GM12878 (cell line): Measurements from ENCODE around the gene DMRT1. TPM values are rescaled to one million over a fixed set of nuclear protein-coding genes. Genes with fewer than 3 reads are reported as not detected.
"Not testable (repeated sequence)": the region's sequence is repeated elsewhere in the genome, so short reads cannot be mapped to it uniquely, and the experiment has no call there.

Experiments used
- ATAC-seq: fragments of 200-7000 bp; cut with Tn5 transposase; 3 replicates; pipeline ENCODE4 v1.9.1; 2020; ENCODE audit warnings: mild to moderate bottlenecking, moderate library complexity
- BruUV-seq: library from RNA; stranded (reverse); fragments of 400-500 nt; replicated peaks from 2 replicates; lab custom pipeline; 2021; lab: Mats Ljungman, UMichigan
- CTCF ChIA-PET: fragments of 300-600 bp; sonication (Branson Sonifier 250); formaldehyde crosslinking; extraction: SDS; loops from one replicate; lab custom pipeline; 2021; ENCODE audit warnings: inconsistent platforms; lab: Yijun Ruan, JAX
- POLR2A ChIA-PET: fragments of 350-600 bp; formaldehyde crosslinking; extraction: SDS; loops from one replicate; lab custom pipeline; 2021; ENCODE audit warnings: inconsistent platforms; lab: Charles Lee
- RAD21 ChIA-PET: fragments of 300-600 bp; sonication (Branson Sonifier 250); formaldehyde crosslinking; loops from one replicate; lab custom pipeline; 2023; ENCODE audit warnings: antibody characterized with exemption; ENCODE audit not compliant: unreplicated experiment; lab: Charles Lee
- SMC1A ChIA-PET: fragments of 300-600 bp; sonication (Branson Sonifier 250); formaldehyde crosslinking; loops from one replicate; lab custom pipeline; 2023; ENCODE audit not compliant: unreplicated experiment, uncharacterized antibody; lab: Charles Lee
- DNase-seq: peaks from one replicate; pipeline ENCODE4 v3.0.0-alpha.2; 2011; ENCODE audit warnings: low read depth, low spot score
- FAIRE-seq: peaks from 3 replicates; lab custom pipeline; 2011; peaks lifted over from hg19 to GRCh38; lab: Jason Lieb, UNC
- H2AFZ ChIP-seq: 2 replicates; pipeline ENCODE4 v1.6.0; 2011; ENCODE audit warnings: low read depth, low read length, control low read depth; ENCODE audit not compliant: control insufficient read depth
- H3K27ac ChIP-seq: 2 replicates; pipeline ENCODE4 v1.5.1; 2011; ENCODE audit warnings: control low read depth; ENCODE audit not compliant: control insufficient read depth, insufficient read depth
- H3K27me3 ChIP-seq, 2 experiments: replicated peaks in 1 of 2; 2 replicates each; pipeline versions ENCODE4 v1.6.0 to v1.6.1; 2011; ENCODE audit warnings: low read length in 1 of 2; ENCODE audit not compliant: control insufficient read depth in 2 of 2, insufficient read depth in 2 of 2
- H3K36me3 ChIP-seq, 2 experiments: 2 replicates each; pipeline ENCODE4 v1.5.1; 2011; ENCODE audit warnings: low read length in 1 of 2; ENCODE audit not compliant: control insufficient read depth in 2 of 2, insufficient read depth in 2 of 2
- H3K4me1 ChIP-seq: 2 replicates; pipeline ENCODE4 v1.6.1; 2011; ENCODE audit warnings: mild to moderate bottlenecking, low read length, moderate library complexity, mixed read lengths; ENCODE audit not compliant: control insufficient read depth, insufficient read depth
- H3K4me2 ChIP-seq: 2 replicates; pipeline ENCODE4 v1.6.0; 2011; ENCODE audit warnings: control low read depth; ENCODE audit not compliant: control insufficient read depth, insufficient read depth
- H3K4me3 ChIP-seq: fragments of 200-600 bp; sonication (generic); 2 replicates; pipeline ENCODE4 v1.5.1; 2016
- H3K79me2 ChIP-seq: 2 replicates; pipeline ENCODE4 v1.6.0; 2011; ENCODE audit warnings: low read length; ENCODE audit not compliant: control insufficient read depth, insufficient read depth
- H3K9ac ChIP-seq: 2 replicates; pipeline ENCODE4 v1.8.0; 2011; ENCODE audit warnings: low read length, control low read depth, mixed read lengths; ENCODE audit not compliant: control insufficient read depth, insufficient read depth
- H3K9me3 ChIP-seq: replicated peaks from 3 replicates; pipeline ENCODE4 v1.5.1; 2011; ENCODE audit warnings: mild to moderate bottlenecking, low read length; ENCODE audit not compliant: control insufficient read depth, insufficient read depth
- H4K20me1 ChIP-seq: 2 replicates; pipeline ENCODE4 v1.6.0; 2011; ENCODE audit not compliant: control insufficient read depth, insufficient read depth
- EED ChIP-seq: sonication (generic); IDR thresholded peaks from 2 replicates; pipeline ENCODE4 v1.6.1; 2016; ENCODE audit warnings: antibody characterized with exemption, low read depth
- HSF1 ChIP-seq: fragments of 150-350 bp; IDR thresholded peaks from 2 replicates; pipeline ENCODE4 v1.6.1; 2014; ENCODE audit warnings: mild to moderate bottlenecking, low read depth, low read length
- NBN ChIP-seq: fragments of 450-650 bp; IDR thresholded peaks from 2 replicates; pipeline ENCODE4 v1.6.1; 2016
- NFYB ChIP-seq: IDR thresholded peaks from 2 replicates; pipeline ENCODE4 v1.6.1; 2011; ENCODE audit warnings: low read depth, mild to moderate bottlenecking, low read length, improper control_type of control experiment, moderate library complexity; ENCODE audit not compliant: insufficient read depth
- RUNX3 ChIP-seq: IDR thresholded peaks from 2 replicates; pipeline ENCODE4 v1.6.1; 2012; ENCODE audit warnings: low read length, inconsistent platforms
- SREBF2 ChIP-seq: IDR thresholded peaks from 2 replicates; pipeline ENCODE4 v1.6.1; 2012; ENCODE audit warnings: mild to moderate bottlenecking, low read length
- SUZ12 ChIP-seq: fragments of 200-600 bp; sonication (generic); IDR thresholded peaks from one replicate; pipeline ENCODE4 v1.6.1; 2018; ENCODE audit warnings: antibody characterized with exemption, mild to moderate bottlenecking; ENCODE audit not compliant: unreplicated experiment
- YY1 ChIP-seq: IDR thresholded peaks from 2 replicates; pipeline ENCODE4 v1.6.1; 2011; ENCODE audit warnings: low read depth, mild to moderate bottlenecking, low read length
- WGBS: methylation state at CpG from one replicate; pipeline ENCODE4 v1.1.6; 2016; ENCODE audit warnings: low lambda C conversion rate; ENCODE audit not compliant: insufficient replicate concordance, insufficient coverage; ENCODE audit errors: missing lambda C conversion rate; 5-methylcytosine and 5-hydroxymethylcytosine counted together
- in situ Hi-C: fragments of 300-500 bp; cut with MboI; formaldehyde crosslinking; loops from 9 replicates; pipeline ENCODE4 v1.14.3; 2018; ENCODE audit warnings: mixed read lengths
- intact Hi-C: fragments of 100-400 bp; cut with micrococcal nuclease; formaldehyde crosslinking; loops from one replicate; pipeline ENCODE4 v1.14.2; 2022; ENCODE audit not compliant: unreplicated experiment
- polyA plus RNA-seq, 11 experiments: library from polyadenylated mRNA; depleted of rRNA in 4 of 11; unstranded in 6 of 11; stranded (reverse) in 5 of 11; fragments of >200 nt; fragmentation: Nextera tagmentation in 4 of 11; fragmentation: Illumina TruSeq in 1 of 11; extraction: Ambion mirVana in 4 of 11; extraction: Trizol in 1 of 11; gene quantifications; 1 replicate in 1 of 11; 2 replicates in 10 of 11; pipeline versions ENCODE4 v1.2.1 to v1.2.3, GENCODE V29; 2011 to 2016; ENCODE audit warnings: inconsistent platforms in 2 of 11, missing spikeins in 2 of 11, low read depth in 1 of 11
- total RNA-seq, 4 experiments: library from RNA; depleted of rRNA in 3 of 4; stranded (reverse); fragments of >200 nt in 3 of 4; fragmentation: Illumina TruSeq in 1 of 4; extraction: Trizol in 1 of 4; gene quantifications; 2 replicates each; pipeline versions ENCODE4 v1.2.1 to v1.2.3, GENCODE V29; 2013 to 2021

The DMRT1 gene
- total and polyA plus RNA-seq, 10 of the 15 experiments (the other 5 are each of a cell fraction or from before 2014, with no cell fraction given): 0.06 to 1.9 (median 0.24) TPM

DNA sequence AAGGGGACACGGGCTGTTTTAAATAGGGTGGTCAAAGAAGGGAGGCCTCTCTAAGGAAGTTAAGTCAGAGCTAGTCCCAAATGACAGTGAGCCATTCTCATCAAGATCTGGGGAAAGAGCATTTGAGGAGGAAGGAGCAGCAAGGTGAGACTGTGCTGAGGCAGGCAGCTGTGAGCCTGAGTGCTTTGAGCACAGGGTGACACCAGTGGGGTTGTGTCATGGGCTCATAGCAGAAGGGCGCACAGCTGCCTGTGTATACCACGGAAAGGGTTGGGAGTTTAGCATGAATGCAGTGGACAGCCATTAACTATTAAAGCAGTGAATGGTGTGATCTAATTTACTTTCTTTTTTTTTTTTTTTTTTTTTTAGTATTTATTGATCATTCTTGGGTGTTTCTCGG lies 19.2 kb downstream of the DMRT1 start (continued):
- TF ChIP-seq NFYB (no peak), SUZ12 (no peak), EED (no peak), HSF1 (no peak), NBN (no peak), YY1 (no peak), RUNX3 (no peak), SREBF2 (no peak)

DNA sequence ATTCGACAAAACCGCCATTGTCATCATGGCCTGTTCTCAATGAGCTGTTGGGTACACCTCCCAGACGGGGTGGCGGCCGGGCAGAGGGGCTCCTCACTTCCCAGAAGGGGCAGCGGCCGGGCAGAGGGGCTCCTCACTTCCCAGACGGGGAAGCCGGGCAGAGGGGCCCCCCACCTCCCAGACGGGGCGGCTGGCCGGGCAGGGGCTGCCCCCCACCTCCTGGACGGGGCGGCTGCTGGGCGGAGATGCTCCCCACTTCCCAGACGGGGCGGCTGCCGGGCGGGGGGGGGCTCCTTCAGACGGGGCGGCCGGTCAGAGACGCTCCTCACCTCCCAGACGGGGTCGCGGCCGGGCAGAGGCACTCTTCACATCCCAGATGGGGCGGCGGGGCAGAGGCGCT lies 20.0 kb downstream of the DMRT1 start:
- FAIRE-seq, H3K4me2 ChIP-seq, ATAC-seq, H3K27ac ChIP-seq, in situ Hi-C loops, H3K27me3 ChIP-seq, DNase-seq, BruUV-seq, intact Hi-C loops, RAD21 ChIA-PET, H4K20me1 ChIP-seq, H2AFZ ChIP-seq, H3K9ac ChIP-seq, H3K9me3 ChIP-seq, H3K36me3 ChIP-seq, H3K4me1 ChIP-seq, H3K79me2 ChIP-seq, POLR2A ChIA-PET, SMC1A ChIA-PET, H3K4me3 ChIP-seq: not testable (repeated sequence)
- CTCF ChIA-PET: interaction anchor here (1.5 kb wide), 1 partner anchor 16 kb away, joined by 3 read pairs; no protein-coding TSS in a partner anchor
- 85% methylated on average over 9 of the region's 30 CpGs for WGBS
